ENCODE measurements around the gene CLCN2.
A peak's percentile ranks its signal among the peaks of the same experiment; 100 is the strongest.

Gene CLCN2

GRCh38 chr3:184348057-184348382 lies 13.4 kb downstream of the CLCN2 start:
- no peak overlapping the region for H3K4me3 ChIP-seq (ENCODE audit: low read length)
- TF ChIP-seq CTCF (conservative IDR thresholded peaks at IDR 0.05; ENCODE audit: low read depth, low read length): no peak
- no peak for DNase-seq (ENCODE audit: low read depth)

- DNase-seq (ENCODE audit: low read depth): no peak
- no peak for TF ChIP-seq CTCF (conservative IDR thresholded peaks at IDR 0.05; ENCODE audit: low read depth, low read length)
- no peak overlapping the region for H3K4me3 ChIP-seq (ENCODE audit: low read length)
Measured at GRCh38 chr3:184347321-184348056, 13.9 kb downstream of the CLCN2 start.

GRCh38 chr3:184346480-184347190 lies 14.8 kb downstream of the CLCN2 start:
- no peak overlapping the region for H3K4me3 ChIP-seq (ENCODE audit: low read length)
- no peak for DNase-seq (ENCODE audit: low read depth)
- no peak for TF ChIP-seq CTCF (conservative IDR thresholded peaks at IDR 0.05; ENCODE audit: low read depth, low read length)

GRCh38 chr3:184345317-184346144 lies 15.9 kb downstream of the CLCN2 start:
- DNase-seq (ENCODE audit: low read depth): peak; percentile 58
- H3K4me3 ChIP-seq (ENCODE audit: low read length): no peak overlapping the region
- TF ChIP-seq CTCF (conservative IDR thresholded peaks at IDR 0.05; ENCODE audit: low read depth, low read length): peak; percentile 69

- no peak overlapping the region for H3K4me3 ChIP-seq (ENCODE audit: low read length)
- TF ChIP-seq CTCF (conservative IDR thresholded peaks at IDR 0.05; ENCODE audit: low read depth, low read length): no peak
- no peak for DNase-seq (ENCODE audit: low read depth)
Measured at GRCh38 chr3:184344579-184345316, 16.7 kb downstream of the CLCN2 start.

- no peak overlapping the region for H3K4me3 ChIP-seq (ENCODE audit: low read length)
- no peak for DNase-seq (ENCODE audit: low read depth)
- TF ChIP-seq CTCF (conservative IDR thresholded peaks at IDR 0.05; ENCODE audit: low read depth, low read length): no peak
Measured at GRCh38 chr3:184343200-184343876, 18.1 kb downstream of the CLCN2 start.
